Stimulated activated CD4-positive, alpha-beta T cell treated with anti-CD3 and anti-CD28 coated beads, Interleukin-12 subunit alpha, Interleukin-12 subunit beta, amount 100 ng/mL, for 4 hours (primary cell): ENCODE data around the gene RNF157.

Experiments used
- DNase-seq: peaks from one replicate; pipeline ENCODE4 v3.0.0-alpha.2; 2020

RNF157 gene

GRCh38 chr17:76121932-76122430 is 118.3 kb downstream of the RNF157 start:
- peak; percentile 36 for DNase-seq

- no peak for DNase-seq
These were observed 119.7 kb downstream of the RNF157 start for GRCh38 chr17:76120658-76121008.

GRCh38 chr17:76119409-76120371 is 120.6 kb downstream of the RNF157 start:
- DNase-seq: no peak

GRCh38 chr17:76115138-76115754 is 125.0 kb downstream of the RNF157 start:
- no peak for DNase-seq

- DNase-seq: no peak
These were observed 128.3 kb downstream of the RNF157 start for GRCh38 chr17:76111956-76112355.

GRCh38 chr17:76107509-76107908 is 132.8 kb downstream of the RNF157 start:
- no peak for DNase-seq

GRCh38 chr17:76106703-76107102 is 133.6 kb downstream of the RNF157 start:
- no peak for DNase-seq

GRCh38 chr17:76104896-76105231 is 135.4 kb downstream of the RNF157 start:
- no peak for DNase-seq

GRCh38 chr17:76104140-76104895 is 136.0 kb downstream of the RNF157 start:
- no peak for DNase-seq

GRCh38 chr17:76103274-76104139 is 136.8 kb downstream of the RNF157 start, which contains the start of gene EXOC7:
TSS of gene EXOC7 (minus strand) at chr17:76103787. CDS start at chr17:76103692, 95 bp downstream.
- DNase-seq: peak; percentile 93

GRCh38 chr17:76102944-76103273 is 137.4 kb downstream of the RNF157 start:
- DNase-seq: no peak

GRCh38 chr17:76097716-76098295 is 142.5 kb downstream of the RNF157 start:
- DNase-seq: no peak

- DNase-seq: no peak
These were observed 144.3 kb downstream of the RNF157 start for GRCh38 chr17:76095943-76096342.

GRCh38 chr17:76094046-76094445 is 146.2 kb downstream of the RNF157 start:
- no peak for DNase-seq

- no peak for DNase-seq
These were observed 147.5 kb downstream of the RNF157 start for GRCh38 chr17:76092526-76093413.
